ENCODE measurements around the gene RICTOR. TPM values are rescaled to one million over a fixed set of nuclear protein-coding genes. Genes with fewer than 3 reads are reported as not detected.

RICTOR gene
- total RNA-seq, 1 experiment from 2014 or later, result 21.7 TPM

- H3K27me3 ChIP-seq (ENCODE audit: insufficient read depth, low read length), result no peaks in the 10 kb centered on the region
- ChIA-PET CTCF (no interaction called here), POLR2A (no interaction called here), RAD21 (ENCODE audit: low non-redundant PET in 1 of 2, low total read pairs in 2 of 2, uncharacterized antibody in 2 of 2, unreplicated experiment in 2 of 2) (no interaction called here)
- no peaks in the 10 kb centered on the region for H3K4me1 ChIP-seq (ENCODE audit: control insufficient read depth in 1 of 2, insufficient read depth in 2 of 2, low read length in 2 of 2)
- DNase-seq (ENCODE audit: low read depth, low spot score) (no peak), ATAC-seq (no peak)
- no peaks in the 10 kb centered on the region for H4K20me1 ChIP-seq (ENCODE audit: insufficient read depth)
- H3K27ac ChIP-seq (ENCODE audit: low read depth, low read length), result no peak overlapping the region
- no peaks in the 10 kb centered on the region for H3K9me2 ChIP-seq (ENCODE audit: insufficient read depth)
- intact Hi-C loops (cut with micrococcal nuclease), result loop anchor here (10.0 kb wide), 1 partner anchor 721 kb away; no protein-coding TSS in a partner anchor
- no peak overlapping the region for H3K4me2 ChIP-seq (ENCODE audit: low read length)
- peaks cover 7 to 18% of the 10 kb centered on the region in 2 experiments; a peak in 3 of 4 replicates for H3K36me3 ChIP-seq (ENCODE audit: control insufficient read depth in 1 of 2, insufficient read depth in 2 of 2, low read length in 2 of 2)
- H3K9ac ChIP-seq (ENCODE audit: low read length), result no peak overlapping the region
- H3K79me2 ChIP-seq (ENCODE audit: insufficient read depth, low read length), result no peaks in the 10 kb centered on the region
- no peaks in the 10 kb centered on the region for H3K9me3 ChIP-seq (ENCODE audit: control insufficient read depth in 1 of 2, insufficient read depth in 1 of 2, low read depth in 1 of 2, low read length in 2 of 2)
- H3K4me3 ChIP-seq (replicated peaks in 1 of 2; ENCODE audit: low read depth in 1 of 2, low read length in 2 of 2), result no peak overlapping the region
- H2AFZ ChIP-seq (ENCODE audit: low read depth, low read length, poor library complexity, severe bottlenecking), result no peak overlapping the region
- TF ChIP-seq CEBPB (IDR thresholded peaks at IDR 0.05; ENCODE audit: low read depth) (no peak), JUND (IDR thresholded peaks at IDR 0.05) (no peak), RAD21 (IDR thresholded peaks at IDR 0.05; ENCODE audit: low read depth) (no peak), SP1 (IDR thresholded peaks at IDR 0.05; ENCODE audit: low read depth) (no peak), CBX3 (IDR thresholded peaks at IDR 0.05; ENCODE audit: low read depth) (no peak)
- no TSS peak for BruUV-seq (replicated peaks)
These were observed 148.9 kb downstream of the RICTOR start for GRCh38 chr5:38925154-38925925.

DNA sequence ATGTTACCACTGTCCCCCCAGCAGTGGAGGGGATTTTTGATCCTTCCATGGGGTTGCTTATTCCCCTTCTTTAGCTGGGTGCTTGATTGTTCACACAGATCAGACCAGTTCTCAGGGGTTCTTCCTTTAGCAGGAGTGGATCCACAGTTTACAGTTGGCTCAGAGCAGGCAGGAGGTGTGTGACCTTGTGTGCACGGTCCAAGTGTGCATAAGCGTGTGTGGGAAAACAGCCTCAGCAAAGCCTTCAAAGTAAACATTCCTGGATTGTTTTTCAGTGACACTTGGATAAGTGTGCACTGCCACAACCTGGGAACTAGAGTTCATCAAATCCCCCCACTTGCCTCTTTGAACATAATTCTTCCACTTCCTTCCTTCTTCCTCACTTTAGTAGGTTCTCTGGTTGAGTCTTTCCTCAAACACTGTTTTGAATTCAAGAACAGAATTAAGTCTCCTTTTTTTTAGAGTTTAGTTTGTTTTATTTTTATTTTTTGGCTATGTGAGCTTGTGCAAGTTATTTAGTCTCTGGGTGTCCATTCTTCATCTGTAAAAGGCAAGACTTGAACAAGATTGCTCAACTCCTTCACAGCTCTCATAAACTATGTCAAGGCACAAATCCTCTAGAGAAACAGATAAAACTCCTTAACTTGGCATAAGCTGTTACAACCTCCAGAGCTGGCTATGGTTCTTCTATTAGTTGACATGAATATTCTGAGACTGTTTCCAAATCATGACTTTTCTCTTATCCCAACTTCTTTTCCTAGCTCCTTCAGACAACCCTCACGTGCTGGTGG is 150.3 kb downstream of the RICTOR start:
- no peaks in the 10 kb centered on the region for H3K9me2 ChIP-seq (ENCODE audit: insufficient read depth)
- intact Hi-C loops (cut with micrococcal nuclease), result loop anchor here (5.0 to 10.0 kb wide), 2 partner anchors 482 to 719 kb away; no protein-coding TSS in a partner anchor
- DNase-seq (ENCODE audit: low read depth, low spot score) (no peak), ATAC-seq (no peak)
- H3K27ac ChIP-seq (ENCODE audit: low read depth, low read length), result no peak overlapping the region
- H3K36me3 ChIP-seq (ENCODE audit: control insufficient read depth in 1 of 2, insufficient read depth in 2 of 2, low read length in 2 of 2), result peaks cover 12 to 18% of the 10 kb centered on the region in 2 experiments; a peak in 3 of 4 replicates
- H3K79me2 ChIP-seq (ENCODE audit: insufficient read depth, low read length), result no peaks in the 10 kb centered on the region
- POLR2A ChIA-PET, result no interaction called here
- no peaks in the 10 kb centered on the region for H3K4me1 ChIP-seq (ENCODE audit: control insufficient read depth in 1 of 2, insufficient read depth in 2 of 2, low read length in 2 of 2)
- no peak overlapping the region for H2AFZ ChIP-seq (ENCODE audit: low read depth, low read length, poor library complexity, severe bottlenecking)
- CTCF ChIA-PET, result no interaction called here
- no TSS peak for BruUV-seq (replicated peaks)
- RAD21 ChIA-PET (ENCODE audit: low non-redundant PET in 1 of 2, low total read pairs in 2 of 2, uncharacterized antibody in 2 of 2, unreplicated experiment in 2 of 2), result no interaction called here
- no peaks in the 10 kb centered on the region for H4K20me1 ChIP-seq (ENCODE audit: insufficient read depth)
- no peaks in the 10 kb centered on the region for H3K27me3 ChIP-seq (ENCODE audit: insufficient read depth, low read length)
- H3K9ac ChIP-seq (ENCODE audit: low read length), result no peak overlapping the region
- H3K4me2 ChIP-seq (ENCODE audit: low read length), result no peak overlapping the region
- H3K9me3 ChIP-seq (ENCODE audit: control insufficient read depth in 1 of 2, insufficient read depth in 1 of 2, low read depth in 1 of 2, low read length in 2 of 2), result no peaks in the 10 kb centered on the region
- H3K4me3 ChIP-seq (replicated peaks in 1 of 2; ENCODE audit: low read depth in 1 of 2, low read length in 2 of 2), result no peak overlapping the region
- TF ChIP-seq REST (IDR thresholded peaks at IDR 0.05; ENCODE audit: low read depth), result no peak
- TF ChIP-seq JUND (IDR thresholded peaks at IDR 0.05), result no peak
- TF ChIP-seq YY1 (IDR thresholded peaks at IDR 0.05; ENCODE audit: extremely low read depth, insufficient replicate concordance, low read depth, low read length), result no peak
- TF ChIP-seq CBX3 (IDR thresholded peaks at IDR 0.05; ENCODE audit: low read depth), result no peak
- no peak for TF ChIP-seq SP1 (IDR thresholded peaks at IDR 0.05; ENCODE audit: low read depth)
- TF ChIP-seq, protein P1, sequence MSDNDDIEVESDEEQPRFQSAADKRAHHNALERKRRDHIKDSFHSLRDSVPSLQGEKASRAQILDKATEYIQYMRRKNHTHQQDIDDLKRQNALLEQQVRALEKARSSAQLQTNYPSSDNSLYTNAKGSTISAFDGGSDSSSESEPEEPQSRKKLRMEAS (IDR thresholded peaks at IDR 0.05), result no peak
- TF ChIP-seq TCF7L2 (IDR thresholded peaks at IDR 0.05; ENCODE audit: borderline replicate concordance, extremely low read depth, insufficient read depth, insufficient read length), result no peak
- TF ChIP-seq POLR2A (IDR thresholded peaks at IDR 0.05; ENCODE audit: borderline replicate concordance, extremely low read depth, insufficient read depth, insufficient read length), result no peak
- no peak for TF ChIP-seq RAD21 (IDR thresholded peaks at IDR 0.05; ENCODE audit: low read depth)
- no peak for TF ChIP-seq CTCF (IDR thresholded peaks at IDR 0.05 in 2 of 3, conservative IDR thresholded peaks at IDR 0.05 in 1 of 3; ENCODE audit: borderline replicate concordance in 1 of 3, insufficient read depth in 1 of 3, low read depth in 2 of 3, low read length in 2 of 3)
